ENCODE measurements around the gene ANGPT4.

- TF ChIP-seq CTCF (IDR thresholded peaks at IDR 0.05) = no peak
- TF ChIP-seq EP300 (IDR thresholded peaks at IDR 0.05) = no peak
- TF ChIP-seq POLR2A (IDR thresholded peaks at IDR 0.05) = no peak
- no peak for TF ChIP-seq POLR2AphosphoS5 (IDR thresholded peaks at IDR 0.05)
Observed at GRCh38 chr20:911882-912600, 4.1 kb downstream of the ANGPT4 start.

Measured in stomach (tissue), 4 donors.